IMR-90 (cell line): ENCODE results near the gene PYCR2. TPM values are rescaled to one million over a fixed set of nuclear protein-coding genes. Genes with fewer than 3 reads are reported as not detected.

Experiments
- ATAC-seq: fragments of 200-7000 bp; cut with Tn5 transposase; 2 replicates; pipeline ENCODE4 v1.9.1; 2020; ENCODE audit warnings: low read depth, mild to moderate bottlenecking, moderate library complexity
- BruUV-seq: library from RNA; stranded (reverse); fragments of 400-500 nt; replicated peaks from 2 replicates; lab custom pipeline; 2021; lab: Mats Ljungman, UMichigan
- CTCF ChIA-PET: fragments of 300-600 bp; formaldehyde crosslinking; extraction: SDS; loops from one replicate; lab custom pipeline; 2021; ENCODE audit warnings: antibody characterized with exemption; lab: Yijun Ruan, JAX
- POLR2A ChIA-PET: fragments of 300-600 bp; sonication (Branson Sonifier 250); formaldehyde crosslinking; loops from one replicate; lab custom pipeline; 2022; ENCODE audit warnings: antibody characterized with exemption; ENCODE audit not compliant: unreplicated experiment; lab: Charles Lee
- DNase-seq: peaks from one replicate; pipeline ENCODE4 v3.0.0; 2013
- H2AFZ ChIP-seq: replicated peaks from 2 replicates; pipeline ENCODE3; 2013; ENCODE audit warnings: low read length, mild to moderate bottlenecking; ENCODE audit not compliant: poor library complexity
- H2AK5ac ChIP-seq: 2 replicates; pipeline ENCODE4 v1.6.1; 2013; ENCODE audit warnings: low read depth, low read length, inconsistent platforms
- H2AK9ac ChIP-seq: replicated peaks from 2 replicates; pipeline ENCODE3; 2013; ENCODE audit warnings: mild to moderate bottlenecking, low read depth, low read length, moderate library complexity; ENCODE audit not compliant: poor library complexity
- H2BK120ac ChIP-seq: 2 replicates; pipeline ENCODE4 v1.6.1; 2013; ENCODE audit warnings: low read depth, low read length, inconsistent platforms
- H2BK15ac ChIP-seq: 3 replicates; pipeline ENCODE4 v1.6.1; 2013; ENCODE audit warnings: low read depth, low read length, inconsistent platforms
- H2BK20ac ChIP-seq: 2 replicates; pipeline ENCODE4 v1.6.1; 2013; ENCODE audit warnings: low read depth, mild to moderate bottlenecking, inconsistent platforms, low read length, moderate library complexity
- H2BK5ac ChIP-seq: 2 replicates; pipeline ENCODE4 v1.6.1; 2013; ENCODE audit warnings: mild to moderate bottlenecking, low read depth, low read length, inconsistent platforms; ENCODE audit not compliant: poor library complexity, severe bottlenecking
- H3K14ac ChIP-seq: replicated peaks from 2 replicates; pipeline ENCODE4 v1.6.1; 2013; ENCODE audit warnings: low read depth, low read length, inconsistent platforms
- H3K18ac ChIP-seq: 2 replicates; pipeline ENCODE4 v1.6.1; 2013; ENCODE audit warnings: low read depth, low read length, control low read depth
- H3K23ac ChIP-seq: 2 replicates; pipeline ENCODE4 v1.6.1; 2013; ENCODE audit warnings: low read depth, low read length, inconsistent platforms
- H3K27ac ChIP-seq: 2 replicates; pipeline ENCODE4 v1.5.1; 2013; ENCODE audit warnings: mild to moderate bottlenecking, control low read depth, low read length; ENCODE audit not compliant: insufficient read depth
- H3K27me3 ChIP-seq: 2 replicates; pipeline ENCODE4 v1.6.1; 2013; ENCODE audit warnings: low read length; ENCODE audit not compliant: control insufficient read depth, insufficient read depth
- H3K36me3 ChIP-seq: 2 replicates; pipeline ENCODE4 v1.6.1; 2013; ENCODE audit warnings: low read length, mixed read lengths; ENCODE audit not compliant: control insufficient read depth, insufficient read depth
- H3K4ac ChIP-seq: 2 replicates; pipeline ENCODE4 v1.6.1; 2013; ENCODE audit warnings: low read depth, low read length, inconsistent platforms
- H3K4me1 ChIP-seq: 2 replicates; pipeline ENCODE4 v1.6.1; 2013; ENCODE audit warnings: low read length, mixed read lengths; ENCODE audit not compliant: control insufficient read depth, insufficient read depth
- H3K4me2 ChIP-seq: 2 replicates; pipeline ENCODE4 v1.6.1; 2013; ENCODE audit warnings: low read depth, mild to moderate bottlenecking, control low read depth, low read length, moderate library complexity
- H3K4me3 ChIP-seq: 2 replicates; pipeline ENCODE4 v1.5.1; 2013; ENCODE audit warnings: low read depth, mild to moderate bottlenecking, control low read depth, low read length, moderate library complexity; ENCODE audit not compliant: insufficient read depth
- H3K56ac ChIP-seq: 2 replicates; pipeline ENCODE4 v1.6.1; 2013; ENCODE audit warnings: low read length, inconsistent platforms; ENCODE audit not compliant: insufficient read depth; ENCODE audit errors: extremely low read depth
- H3K79me1 ChIP-seq, 2 experiments: 2 replicates each; pipeline ENCODE4 v1.6.1; 2013; ENCODE audit warnings: low read length in 2 of 2, inconsistent platforms in 1 of 2, low read depth in 1 of 2
- H3K9ac ChIP-seq: 2 replicates; pipeline ENCODE4 v1.6.1; 2013; ENCODE audit warnings: low read depth, low read length, control low read depth
- H3K9me1 ChIP-seq: 2 replicates; pipeline ENCODE4 v1.6.1; 2013; ENCODE audit warnings: low read length, inconsistent platforms; ENCODE audit not compliant: insufficient read depth
- H3K9me3 ChIP-seq: 2 replicates; pipeline ENCODE4 v1.6.1; 2013; ENCODE audit warnings: low read length; ENCODE audit not compliant: control insufficient read depth, insufficient read depth
- H4K20me1 ChIP-seq: 2 replicates; pipeline ENCODE4 v1.6.1; 2013; ENCODE audit warnings: low read length, inconsistent platforms; ENCODE audit not compliant: insufficient read depth
- H4K5ac ChIP-seq: 2 replicates; pipeline ENCODE4 v1.6.1; 2013; ENCODE audit warnings: mild to moderate bottlenecking, low read depth, low read length, control low read depth
- H4K8ac ChIP-seq, 2 experiments: 2 replicates each; pipeline ENCODE4 v1.6.1; 2013; ENCODE audit warnings: low read depth in 2 of 2, low read length in 2 of 2, control low read depth in 1 of 2, inconsistent platforms in 1 of 2
- H4K91ac ChIP-seq: 2 replicates; pipeline ENCODE4 v1.6.1; 2013; ENCODE audit warnings: low read depth, low read length, inconsistent platforms; ENCODE audit not compliant: insufficient read depth
- BHLHE40 ChIP-seq: fragments of 150-350 bp; IDR thresholded peaks from 2 replicates; pipeline ENCODE4 v1.6.1; 2016; ENCODE audit warnings: mild to moderate bottlenecking, low read depth, low read length
- CEBPB ChIP-seq: IDR thresholded peaks from 2 replicates; pipeline ENCODE4 v1.6.1; 2012; ENCODE audit warnings: low read depth, low read length, improper control_type of control experiment
- CTCF ChIP-seq: conservative IDR thresholded peaks from 2 replicates; pipeline ENCODE4 v1.5.1; 2012; ENCODE audit warnings: mild to moderate bottlenecking, low read depth, low read length, improper control_type of control experiment
- ELK1 ChIP-seq: fragments of 150-350 bp; IDR thresholded peaks from 2 replicates; pipeline ENCODE4 v1.6.1; 2016; ENCODE audit warnings: low read depth, mild to moderate bottlenecking, low read length, moderate library complexity, borderline replicate concordance
- MAFK ChIP-seq: IDR thresholded peaks from 2 replicates; pipeline ENCODE4 v1.6.1; 2012; ENCODE audit warnings: low read depth, low read length, improper control_type of control experiment
- MAZ ChIP-seq: IDR thresholded peaks from 2 replicates; pipeline ENCODE4 v1.6.1; 2012; ENCODE audit warnings: low read depth, mild to moderate bottlenecking, low read length, improper control_type of control experiment, moderate library complexity, borderline replicate concordance
- MXI1 ChIP-seq: IDR thresholded peaks from 2 replicates; pipeline ENCODE4 v1.6.1; 2012; ENCODE audit warnings: low read depth, mild to moderate bottlenecking, low read length, moderate library complexity, borderline replicate concordance
- NFE2L2 ChIP-seq: fragments of 150-350 bp; IDR thresholded peaks from 2 replicates; pipeline ENCODE4 v1.6.1; 2016; ENCODE audit warnings: low read depth, mild to moderate bottlenecking, low read length
- POLR2A ChIP-seq: IDR thresholded peaks from 2 replicates; pipeline ENCODE4 v1.6.1; 2012; ENCODE audit warnings: mild to moderate bottlenecking, low read depth, low read length
- RAD21 ChIP-seq: IDR thresholded peaks from 2 replicates; pipeline ENCODE4 v1.6.1; 2012; ENCODE audit warnings: low read length, improper control_type of control experiment
- RCOR1 ChIP-seq: IDR thresholded peaks from 2 replicates; pipeline ENCODE4 v1.6.1; 2012; ENCODE audit warnings: mild to moderate bottlenecking, low read length, improper control_type of control experiment; ENCODE audit not compliant: insufficient replicate concordance
- RFX5 ChIP-seq: IDR thresholded peaks from 2 replicates; pipeline ENCODE4 v1.8.0; 2012; ENCODE audit warnings: low read depth, mild to moderate bottlenecking, low read length, moderate library complexity
- USF2 ChIP-seq: fragments of 150-350 bp; IDR thresholded peaks from 2 replicates; pipeline ENCODE4 v1.6.1; 2017; ENCODE audit warnings: mild to moderate bottlenecking, antibody characterized with exemption, low read length, low read depth
- WGBS, 2 experiments: methylation state at CpG; one replicate each; pipeline versions ENCODE4 v1.1.5 to v1.1.7; 2013; ENCODE audit warnings: missing lambda C conversion rate in 2 of 2; ENCODE audit not compliant: insufficient read length in 1 of 2; ENCODE audit errors: extremely low coverage in 2 of 2; 5-methylcytosine and 5-hydroxymethylcytosine counted together
- dilution Hi-C: fragments of 300-500 bp; cut with HindIII; formaldehyde crosslinking; loops from one replicate; pipeline ENCODE4 v1.14.3; 2018; ENCODE audit warnings: low sequenced_read_pairs; ENCODE audit not compliant: unreplicated experiment
- in situ Hi-C: fragments of 300-500 bp; cut with MboI; formaldehyde crosslinking; loops from 3 replicates; pipeline ENCODE4 v1.14.3; 2019; ENCODE audit warnings: low sequenced_read_pairs, inconsistent platforms, mixed read lengths
- intact Hi-C: fragments of 100-400 bp; cut with micrococcal nuclease; formaldehyde crosslinking; loops from 2 replicates; pipeline ENCODE4 v1.10.0; 2022
- polyA plus RNA-seq, 3 experiments: library from polyadenylated mRNA; depleted of rRNA; stranded (reverse); fragments of >200 nt; gene quantifications; 2 replicates each; pipeline ENCODE4 v1.2.3, GENCODE V29; 2012; ENCODE audit warnings: low replicate concordance in 1 of 3
- total RNA-seq: library from RNA; depleted of rRNA; stranded (reverse); fragments of >200 nt; gene quantifications from 2 replicates; pipeline ENCODE4 v1.2.3, GENCODE V29; 2012

PYCR2 gene
- total and polyA plus RNA-seq, 2 of the 4 experiments (the other 2 are of a cell fraction): 34.4 to 68.1 TPM

DNA sequence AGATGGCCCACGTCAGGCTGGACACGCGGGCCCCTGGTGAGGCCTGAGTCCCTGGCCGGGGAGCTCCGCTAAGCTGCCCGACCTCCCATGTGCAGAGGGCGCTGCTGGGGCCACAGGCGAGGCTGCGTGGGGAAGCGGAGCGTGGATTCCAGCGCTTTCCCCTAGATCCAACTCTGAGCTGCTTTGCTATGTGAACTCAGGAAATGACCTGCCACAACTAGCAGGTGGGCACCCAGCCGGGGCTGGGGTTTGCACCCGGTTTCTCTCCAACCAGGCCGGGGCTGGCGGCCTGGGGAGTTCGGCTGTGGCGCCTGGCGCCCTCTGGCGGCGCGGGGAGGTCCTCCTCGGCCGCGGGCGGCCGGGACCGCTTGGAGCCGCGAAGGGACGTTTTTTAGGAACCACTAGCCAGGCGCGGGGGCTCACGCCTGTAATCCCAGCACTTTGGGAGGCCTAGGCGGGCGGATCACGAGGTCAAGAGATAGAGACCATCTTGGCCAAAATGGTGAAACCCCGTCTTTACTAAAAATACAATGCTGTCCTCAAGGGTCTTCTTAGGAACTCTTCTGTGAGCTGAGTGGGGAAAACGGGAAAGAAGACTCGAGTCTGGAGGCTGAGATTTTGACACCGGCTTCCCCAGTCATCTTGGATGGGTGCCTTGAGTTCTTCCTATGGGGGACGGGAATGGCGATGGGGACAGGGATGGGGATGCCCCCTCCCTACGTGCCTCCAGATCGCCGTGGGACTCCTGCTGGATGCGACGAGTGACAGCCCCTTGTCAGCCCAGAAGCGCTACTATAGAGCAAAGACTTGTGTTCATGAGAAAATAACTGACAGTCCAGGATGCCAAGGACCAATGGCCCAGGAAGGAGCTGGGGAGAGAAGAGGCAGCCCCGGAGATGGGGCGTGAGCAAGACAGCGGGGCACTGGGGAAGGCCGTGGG, 12.6 kb downstream of the PYCR2 start:
- 29% methylated on average over 29 of the region's 53 CpGs; no CpG with 5 or more reads in 1 of the 2 experiments for WGBS, 2 experiments
- Histone ChIP-seq H3K14ac (no peak overlapping the region), H4K8ac (0 out of 4 replicates have a peak overlapping the region, but pooled peaks of 1 of the 2 experiments have one; percentile 44), H3K9me3 (no peaks in the 10 kb centered on the region), H4K20me1 (no peaks in the 10 kb centered on the region), H2BK5ac (no peak overlapping the region), H2BK15ac (no peak overlapping the region), H2AK9ac (no peak overlapping the region), H4K91ac (no peak overlapping the region), H2BK120ac (no peak overlapping the region), H3K4me2 (no peak overlapping the region), H3K9ac (peak overlapping the region; percentile 32; the same call in 1 of the 2 replicates), H3K36me3 (peaks cover 1% of the 10 kb centered on the region; the same call in 1 of the 2 replicates), H3K18ac (no peak overlapping the region), H3K9me1 (no peaks in the 10 kb centered on the region), H3K56ac (no peak overlapping the region), H2AK5ac (no peak overlapping the region), H3K79me1 (no peaks in the 10 kb centered on the region; a peak in 1 of 4 replicates), H3K4ac (no peak overlapping the region), H3K23ac (no peak overlapping the region), H3K4me3 (no peak overlapping the region), H4K5ac (no peak overlapping the region), H2AFZ (peak overlapping the region; percentile 86), H3K27ac (no peak overlapping the region), H3K27me3 (no peaks in the 10 kb centered on the region), H2BK20ac (no peak overlapping the region), H3K4me1 (peaks cover 1% of the 10 kb centered on the region; the same call in 1 of the 2 replicates)
- intact Hi-C loops (loop anchor here (1.0 kb wide), 3 partner anchors 130 to 436 kb away; partner anchors contain the start of gene SRP9), dilution Hi-C loops (no loop called here), in situ Hi-C loops (loop anchor here (5.0 kb wide), 1 partner anchor 439 kb away; no protein-coding TSS in a partner anchor)
- BruUV-seq: no TSS peak
- ChIA-PET POLR2A (interaction anchor here (0.6 kb wide), 1 partner anchor 437 kb away, joined by 3 read pairs; no protein-coding TSS in a partner anchor), CTCF (interaction anchor here (0.6 to 2.1 kb wide), 8 partner anchors 8 to 489 kb away, joined by 3 to 11 read pairs (median 4); no protein-coding TSS in a partner anchor)
- DNase-seq (peak; percentile 17), ATAC-seq (peak; percentile 95)
- TF ChIP-seq MAZ (no peak), ELK1 (no peak), CEBPB (no peak), POLR2A (no peak), USF2 (no peak), RFX5 (no peak), CTCF (peak; percentile 70), RCOR1 (no peak), NFE2L2 (no peak), BHLHE40 (no peak), RAD21 (peak; percentile 74), MAFK (no peak), MXI1 (no peak)
